Raji (cell line): ENCODE measurements around the gene DNALI1.
A peak's percentile ranks its signal among the peaks of the same experiment; 100 is the strongest.

ENCODE experiments used
- POLR2A ChIP-seq: IDR thresholded peaks from 2 replicates; pipeline ENCODE4 v1.6.1; 2011; ENCODE audit warnings: low read depth, low read length, control low read depth; ENCODE audit not compliant: insufficient read depth

The DNALI1 gene

GRCh38 chr1:37556712-37557196 is at the start of gene DNALI1:
DNALI1 (plus strand) TSS chr1:37556940; CDS start chr1:37556995, 55 bp downstream.
- no peak for TF ChIP-seq POLR2A

DNA sequence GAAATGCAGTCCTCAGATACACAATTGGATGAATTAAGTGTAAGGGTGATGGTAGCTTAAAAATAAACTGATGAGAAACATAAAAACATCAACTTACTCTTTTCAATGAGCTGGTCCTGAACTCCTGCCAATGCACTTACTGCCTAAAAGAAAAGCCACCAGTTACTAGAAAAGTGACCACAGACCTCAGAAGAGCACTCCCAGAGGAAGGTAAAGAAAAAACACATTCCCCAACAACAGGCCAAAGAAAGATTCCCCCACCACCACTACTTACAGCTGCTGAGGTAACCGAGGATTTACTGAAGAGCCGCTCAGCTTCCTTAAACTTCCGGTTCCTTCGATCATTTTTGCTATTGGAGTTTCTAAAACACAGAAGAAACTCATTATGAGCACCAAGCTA is 47.6 kb upstream of the DNALI1 start:
- TF ChIP-seq POLR2A, result no peak

DNA sequence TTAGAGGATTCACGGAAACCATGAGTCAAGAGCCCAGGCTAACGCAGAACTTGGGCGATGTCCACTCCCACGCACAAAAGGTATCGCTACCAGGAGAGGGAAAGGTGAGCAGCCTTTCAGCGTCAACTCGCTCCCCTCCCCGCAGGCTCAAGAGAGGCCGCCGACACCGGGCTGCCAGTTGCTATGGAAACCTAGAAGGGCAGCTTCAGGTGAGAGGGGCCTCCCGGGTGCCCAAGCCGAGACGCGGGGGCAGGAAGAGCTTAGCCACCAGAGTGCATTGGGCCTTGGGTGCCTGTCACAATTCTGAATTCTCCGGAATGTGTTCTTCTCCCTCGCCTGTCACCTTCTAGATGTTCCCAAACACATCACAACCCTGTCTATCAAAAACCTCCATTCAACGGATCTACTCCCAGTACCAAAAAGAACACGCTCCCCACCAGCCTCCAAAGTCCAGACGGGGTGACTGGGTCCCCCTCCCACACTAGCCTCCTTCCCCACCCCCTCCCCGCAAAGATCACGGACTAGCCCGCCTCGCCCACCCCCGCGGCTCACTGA is 42.9 kb upstream of the DNALI1 start:
- no peak for TF ChIP-seq POLR2A

DNA sequence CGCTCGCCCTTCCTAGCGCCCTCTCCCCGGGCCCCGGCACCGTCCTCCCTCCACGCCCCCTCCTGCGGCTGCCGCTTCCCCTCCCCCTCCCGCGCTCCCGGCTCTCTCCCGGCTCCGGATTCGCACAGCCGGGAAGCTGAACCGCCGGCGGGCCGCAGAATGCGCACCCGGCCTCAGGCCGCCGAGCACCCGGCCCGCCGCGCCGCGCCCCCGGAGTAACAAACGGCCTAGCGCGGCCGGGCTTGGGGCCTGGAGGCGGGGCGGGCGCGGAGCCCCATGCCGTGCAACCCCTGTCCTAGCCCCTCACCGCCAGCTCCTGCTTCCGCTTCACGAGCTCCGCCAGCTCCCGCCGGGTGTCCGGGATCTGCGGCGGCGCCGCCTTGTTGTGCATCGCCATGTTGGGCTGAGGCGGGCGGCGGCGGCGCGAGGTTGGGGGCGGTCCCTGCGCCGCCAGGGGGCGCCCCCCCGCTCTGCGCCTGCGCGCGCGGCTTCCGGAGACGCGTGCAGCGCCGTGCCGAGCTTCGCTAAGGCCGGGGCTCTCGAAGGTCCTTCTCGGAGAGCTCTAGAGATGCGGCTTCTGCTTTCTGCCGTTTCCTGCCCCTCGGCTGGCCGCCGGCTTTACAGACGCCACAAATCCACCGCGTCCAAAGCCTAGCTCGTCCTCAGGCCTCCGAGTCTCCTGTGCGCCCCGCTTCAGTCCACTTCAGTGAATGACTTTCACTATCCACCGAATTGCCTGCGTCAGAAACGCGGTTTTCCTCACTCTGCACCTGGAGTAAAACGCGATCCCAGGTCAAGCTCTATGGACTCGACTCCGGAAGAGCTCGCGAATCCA is 42.2 kb upstream of the DNALI1 start, which contains the start of gene MEAF6:
MEAF6 (minus strand) TSS at position 417 of the 835 bp plus-strand sequence; CDS start at position 397, 20 bp downstream.
- TF ChIP-seq POLR2A, result peak; percentile 76

DNA sequence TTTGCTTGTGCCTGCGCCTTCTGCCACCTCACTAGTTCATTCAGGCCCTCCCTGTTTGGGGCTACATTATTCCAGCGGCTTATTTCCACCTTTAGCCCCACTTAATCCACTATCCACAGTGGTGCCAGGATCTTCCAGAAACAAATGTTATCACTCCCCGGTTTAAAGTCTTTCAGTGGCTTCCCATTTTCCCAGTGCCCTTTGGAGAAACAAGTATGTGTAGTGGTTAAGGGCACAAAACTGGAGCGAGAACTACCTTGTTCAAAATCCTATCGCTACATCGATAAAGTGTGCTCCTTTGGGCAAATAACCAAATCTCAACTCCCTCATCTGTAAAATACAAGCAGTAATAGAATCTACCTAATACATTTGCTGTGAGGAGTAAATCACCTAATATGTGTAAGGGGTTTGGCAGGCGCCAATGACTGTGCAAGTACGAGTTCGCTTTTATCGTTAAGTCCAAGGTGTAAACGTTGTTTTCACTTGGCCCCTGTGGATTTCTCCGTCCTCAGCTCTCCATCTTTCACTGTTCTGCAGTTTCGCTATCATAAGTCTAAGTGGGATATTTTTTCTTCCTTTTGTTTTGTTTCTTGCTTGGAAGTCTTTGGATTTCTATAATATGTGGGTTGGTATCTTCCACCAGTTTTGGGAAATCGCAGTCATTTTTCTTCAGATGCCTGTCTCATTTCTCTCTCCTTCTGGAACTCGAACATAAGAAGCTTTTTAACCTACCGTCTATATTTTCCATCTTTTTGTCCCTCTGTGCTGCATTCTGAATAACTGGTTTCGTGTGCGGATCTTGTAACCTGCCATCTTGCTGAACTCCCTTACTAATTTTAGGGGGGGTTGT is 41.3 kb upstream of the DNALI1 start:
- no peak for TF ChIP-seq POLR2A

DNA sequence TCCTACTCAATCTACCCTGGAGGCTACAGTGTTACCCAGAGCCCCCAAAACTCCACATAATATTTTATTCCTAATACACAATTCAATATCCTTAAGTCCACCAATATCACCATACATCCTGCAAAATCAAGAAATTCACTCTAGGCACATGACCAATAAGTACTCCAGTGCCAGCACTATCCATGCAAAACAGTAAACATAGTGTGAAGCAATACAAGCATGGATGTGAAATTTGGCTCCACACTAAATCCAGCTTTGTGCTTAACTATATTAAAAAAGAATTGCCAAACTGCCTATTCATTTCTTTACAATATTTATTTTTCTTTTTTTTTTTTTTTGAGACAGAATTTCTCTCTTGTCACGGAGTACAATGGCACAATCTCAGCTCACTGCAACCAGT is 39.2 kb upstream of the DNALI1 start:
- no peak for TF ChIP-seq POLR2A

GRCh38 chr1:37519613-37520012 is 37.1 kb upstream of the DNALI1 start:
- no peak for TF ChIP-seq POLR2A

DNA sequence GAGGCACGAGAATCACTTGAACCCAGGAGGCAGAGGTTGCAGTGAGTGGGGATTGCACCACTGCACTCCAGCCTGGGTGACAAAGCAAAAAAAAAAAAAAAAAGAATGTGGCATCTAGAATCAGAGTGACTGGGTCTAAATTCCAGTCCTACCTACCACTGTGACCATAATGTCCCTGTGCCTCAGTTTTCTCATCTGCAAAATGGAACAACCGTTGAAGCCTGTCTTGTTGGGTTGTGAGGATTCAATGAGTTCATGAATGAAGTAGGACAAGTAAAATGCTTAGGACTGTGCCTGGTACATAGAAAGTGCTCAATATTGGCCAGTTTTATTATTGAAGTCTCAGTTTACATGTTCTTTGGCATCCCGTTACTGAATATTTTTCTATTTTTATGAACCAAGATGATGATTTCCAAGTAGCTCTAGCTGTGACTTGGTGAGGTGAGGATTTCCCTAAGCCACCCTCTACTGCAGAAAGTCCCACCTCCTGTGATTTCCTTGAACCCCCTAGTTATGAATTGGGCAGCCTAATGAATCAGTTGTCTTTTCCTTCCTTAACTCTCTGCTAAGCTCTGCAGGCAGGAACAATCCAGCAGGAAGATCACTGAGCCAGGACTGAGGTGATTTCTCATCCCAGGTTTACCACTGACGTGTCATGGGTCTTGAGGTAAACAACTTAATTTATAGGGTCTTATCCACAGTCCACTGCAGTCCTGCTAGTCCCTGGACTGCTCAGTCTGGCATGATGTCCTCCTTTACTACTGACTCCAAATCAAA is 23.2 kb upstream of the DNALI1 start:
- no peak for TF ChIP-seq POLR2A

DNA sequence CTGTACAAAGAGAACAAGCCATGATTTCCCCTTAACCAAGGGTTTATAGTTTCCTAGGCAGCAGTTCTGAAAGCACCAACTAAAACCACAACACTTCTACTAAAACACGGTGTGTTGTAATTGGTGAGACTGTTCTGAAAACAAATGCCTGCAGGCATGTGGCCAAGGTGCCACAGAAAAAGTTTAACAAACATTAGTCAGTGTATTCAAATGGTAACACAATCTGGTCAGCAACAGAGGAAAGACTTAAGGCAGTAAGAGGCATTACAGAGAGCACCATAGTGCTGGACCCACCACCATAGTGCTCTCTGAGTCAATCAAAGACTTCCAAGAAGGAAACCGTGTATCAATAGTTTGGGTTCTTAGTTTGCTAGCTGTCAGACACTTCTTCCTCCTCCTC is 19.4 kb upstream of the DNALI1 start:
- no peak for TF ChIP-seq POLR2A

GRCh38 chr1:37540036-37540785 is 16.5 kb upstream of the DNALI1 start:
- TF ChIP-seq POLR2A, result no peak

DNA sequence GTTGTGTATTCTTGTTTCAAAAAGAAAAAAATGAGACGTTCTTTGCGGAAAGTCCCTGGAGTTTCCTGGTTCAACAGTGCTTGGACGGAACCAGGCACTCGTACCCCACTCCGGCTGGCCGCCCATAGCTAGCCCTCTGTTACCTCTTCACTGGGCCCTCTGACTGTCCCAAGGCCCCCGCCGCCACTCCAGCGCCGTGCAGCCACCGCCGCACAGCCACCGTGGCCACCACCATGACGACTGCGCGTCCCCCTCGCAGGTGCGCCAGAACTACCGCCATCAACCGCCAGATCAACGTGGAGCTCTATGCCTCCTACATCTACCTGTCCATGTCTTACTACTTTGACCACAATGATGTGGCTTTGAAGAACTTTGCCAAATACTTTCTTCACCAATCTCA is 12.2 kb upstream of the DNALI1 start:
- no peak for TF ChIP-seq POLR2A

DNA sequence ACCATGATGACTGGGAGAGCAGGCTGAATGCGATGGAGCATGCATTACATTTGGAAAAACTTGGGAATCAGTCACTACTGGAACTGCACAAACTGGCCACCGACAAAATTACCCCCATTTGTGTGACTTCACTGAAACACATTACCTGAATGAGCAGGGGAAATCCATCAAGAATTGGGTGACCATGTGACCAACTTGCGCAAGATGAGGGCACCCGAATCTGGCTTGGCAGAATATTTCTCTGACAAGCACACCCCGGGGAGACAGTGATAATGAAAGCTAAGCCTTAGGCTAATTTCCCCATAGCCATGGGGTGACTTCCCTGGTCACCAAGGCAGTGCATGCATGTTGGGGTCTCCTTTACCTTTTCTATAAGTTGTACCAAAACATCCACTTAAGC is 11.7 kb upstream of the DNALI1 start:
- no peak for TF ChIP-seq POLR2A

- no peak for TF ChIP-seq POLR2A
Measured at GRCh38 chr1:37549341-37549740, 7.4 kb upstream of the DNALI1 start.

- no peak for TF ChIP-seq POLR2A
Measured at GRCh38 chr1:37553598-37553926, 3.2 kb upstream of the DNALI1 start.

DNA sequence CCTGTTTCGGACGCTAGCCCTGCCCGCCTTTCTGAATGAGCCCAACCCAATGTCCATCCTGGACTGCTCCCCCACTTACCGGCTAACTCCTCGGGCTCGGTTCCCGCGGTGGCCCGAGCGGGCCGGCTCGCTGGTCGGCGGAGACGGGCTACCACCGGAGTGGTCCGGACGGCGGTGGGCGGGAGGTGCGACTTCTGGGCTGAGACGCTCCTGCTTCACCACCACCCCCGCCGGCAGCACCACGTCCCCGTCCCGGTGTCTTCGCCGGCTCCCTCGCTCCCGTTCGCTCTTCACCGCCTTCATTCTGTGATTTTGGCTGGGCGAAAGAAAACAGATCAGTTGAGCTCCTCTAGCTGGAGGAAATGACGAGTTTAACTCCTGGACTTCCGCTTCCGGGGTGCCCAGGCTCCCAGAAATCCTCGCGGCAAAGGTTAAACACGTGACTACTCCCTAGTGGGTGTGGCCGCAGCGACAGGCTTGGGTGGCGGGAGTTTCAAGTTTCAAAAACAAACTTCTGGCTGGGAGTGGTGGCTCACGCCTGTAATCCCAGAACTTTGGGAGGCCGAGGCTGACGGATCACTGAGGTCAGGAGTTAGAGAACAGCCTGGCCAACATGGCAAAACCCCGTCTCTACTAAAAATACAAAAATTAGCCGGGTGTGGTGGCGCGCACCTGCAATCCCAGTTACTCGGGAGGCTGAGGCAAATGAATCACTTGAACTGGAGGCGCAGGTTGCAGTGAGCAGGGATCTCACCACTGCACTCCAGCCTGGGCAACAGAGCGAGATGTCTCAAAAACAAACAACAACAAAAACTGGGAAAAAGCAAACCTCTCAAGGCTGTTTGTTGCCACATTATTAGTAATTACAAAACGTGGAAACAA is 2.6 kb upstream of the DNALI1 start, which contains the start of gene SNIP1:
SNIP1 (minus strand) TSS at position 367 of the 882 bp plus-strand sequence; CDS start at position 303, 64 bp downstream.
- peak; percentile 59 for TF ChIP-seq POLR2A
